HL-60 (cell line): ENCODE data around the gene ZDHHC12.

Source experiments
- DNase-seq, 2 experiments: peaks; one replicate each; pipeline ENCODE4 v3.0.0-alpha.2; 2010 to 2020; ENCODE audit warnings: low read depth in 1 of 2, low spot score in 1 of 2
- H3K27ac ChIP-seq: fragments of 250-450 bp; sonication (Bioruptor Pico); replicated peaks from 2 replicates; pipeline ENCODE4 v1.5.1; 2020; ENCODE audit warnings: mild to moderate bottlenecking, moderate library complexity
- H3K27me3 ChIP-seq: fragments of 250-450 bp; sonication (Bioruptor Pico); 2 replicates; pipeline ENCODE4 v1.5.1; 2021; ENCODE audit warnings: mild to moderate bottlenecking, moderate library complexity; ENCODE audit not compliant: insufficient read depth, poor library complexity, severe bottlenecking
- H3K4me3 ChIP-seq: replicated peaks from 2 replicates; pipeline ENCODE4 v1.5.1; 2011; ENCODE audit warnings: mild to moderate bottlenecking, control low read depth, low read length; ENCODE audit not compliant: insufficient read depth
- CTCF ChIP-seq: IDR thresholded peaks from one replicate; pipeline ENCODE4 v1.5.1; 2011; ENCODE audit warnings: low read length, control low read depth, inconsistent platforms; ENCODE audit not compliant: insufficient read depth
- GABPA ChIP-seq: IDR thresholded peaks from 2 replicates; pipeline ENCODE4 v1.6.1; 2012; ENCODE audit warnings: low read depth
- POLR2AphosphoS5 ChIP-seq: IDR thresholded peaks from 2 replicates; pipeline ENCODE4 v1.6.1; 2012; ENCODE audit warnings: low read depth
- REST ChIP-seq: IDR thresholded peaks from 2 replicates; pipeline ENCODE4 v1.6.1; 2012; ENCODE audit warnings: low read depth; ENCODE audit not compliant: insufficient replicate concordance
- SPI1 ChIP-seq: IDR thresholded peaks from 2 replicates; pipeline ENCODE4 v1.6.1; 2012; ENCODE audit warnings: low read depth, mild to moderate bottlenecking, borderline replicate concordance

The ZDHHC12 gene

GRCh38 chr9:128727640-128728248, 3.8 kb upstream of the ZDHHC12 start:
- TF ChIP-seq GABPA (no peak), CTCF (no peak), POLR2AphosphoS5 (no peak), SPI1 (no peak)
- H3K27ac ChIP-seq = no peak overlapping the region
- no peak overlapping the region for H3K4me3 ChIP-seq
- no peaks in the 10 kb centered on the region for H3K27me3 ChIP-seq
- no peak for DNase-seq

GRCh38 chr9:128724744-128725211, 851 bp upstream of the ZDHHC12 start:
- Histone ChIP-seq H3K4me3 (peak overlapping the region; percentile 63), H3K27me3 (no peaks in the 10 kb centered on the region), H3K27ac (peak overlapping the region; percentile 45)
- TF ChIP-seq GABPA (no peak), CTCF (no peak), POLR2AphosphoS5 (no peak), REST (no peak), SPI1 (no peak)
- peak; percentile 66 to 70 for DNase-seq

- no peak for DNase-seq
- Histone ChIP-seq H3K27me3 (no peaks in the 10 kb centered on the region), H3K27ac (peak overlapping the region; percentile 77), H3K4me3 (peak overlapping the region; percentile 63)
- TF ChIP-seq GABPA (no peak), SPI1 (no peak), REST (no peak), CTCF (no peak), POLR2AphosphoS5 (no peak)
These were observed 518 bp downstream of the ZDHHC12 start for GRCh38 chr9:128723352-128723865.
